ENCODE data around the gene MSMB. TPM values are rescaled to one million over a fixed set of nuclear protein-coding genes. Genes with fewer than 3 reads are reported as not detected.

Gene MSMB
- total and polyA plus RNA-seq, 8 donors = 19.0 to 130 (median 53.5) TPM; not detected in 4

GRCh38 chr10:46022978-46023702 lies 22.9 kb downstream of the MSMB start:
- Histone ChIP-seq H3K27me3 (no peaks in the 10 kb centered on the region), H3K36me3 (peaks cover 0 to 7% (median 0%) of the 10 kb centered on the region in 4 donors), H3K27ac (peak overlapping the region; percentile 78 to 93 (median 89)), H3K4me3 (peak overlapping the region; percentile 56 to 64 (median 58)), H3K4me1 (peaks cover 74 to 100% (median 92%) of the 10 kb centered on the region in 4 donors), H3K9me3 (no peaks in the 10 kb centered on the region)
- TF ChIP-seq POLR2AphosphoS5 (IDR thresholded peaks at IDR 0.05) (peak in 2 of 3 donors; percentile 43 to 61), CTCF (IDR thresholded peaks at IDR 0.05) (peak in 1 of 7 experiments; percentile 20), POLR2A (IDR thresholded peaks at IDR 0.05) (no peak), EP300 (IDR thresholded peaks at IDR 0.05) (no peak)
- intact Hi-C loops (cut with DNase I; ENCODE audit: low total_unique reads) = no loop called here
- DNase-seq = peak; percentile 91 to 96
- WGBS, 5 donors = 1 to 3% (median 1%) methylated on average over 26 to 49 of the region's 49 CpGs

GRCh38 chr10:46020344-46020657 lies 25.8 kb downstream of the MSMB start:
- WGBS, 5 donors = 50 to 72% (median 65%) methylated on average over 3 of the region's 3 CpGs
- DNase-seq = peak in 1 of 2 donors; percentile 6

GRCh38 chr10:46019569-46020343 lies 26.3 kb downstream of the MSMB start:
- WGBS, 5 donors = 58 to 67% (median 64%) methylated on average over 7 of the region's 7 CpGs
- Histone ChIP-seq H3K9me3 (no peaks in the 10 kb centered on the region), H3K27me3 (no peaks in the 10 kb centered on the region), H3K4me1 (peaks cover 50 to 99% (median 65%) of the 10 kb centered on the region in 4 donors), H3K4me3 (no peak overlapping the region), H3K36me3 (peaks cover 0 to 23% (median 18%) of the 10 kb centered on the region in 4 donors), H3K27ac (peak overlapping the region; percentile 14 to 93 (median 27))
- DNase-seq = peak in 1 of 2 donors; percentile 34
- TF ChIP-seq CTCF (IDR thresholded peaks at IDR 0.05) (no peak), POLR2A (IDR thresholded peaks at IDR 0.05) (no peak)
- intact Hi-C loops (cut with DNase I; ENCODE audit: low total_unique reads) = no loop called here

More at GRCh38 chr10:46020344-46020657, 25.8 kb downstream of the MSMB start:
- no peaks in the 10 kb centered on the region for H3K9me3 ChIP-seq
- intact Hi-C loops (cut with DNase I; ENCODE audit: low total_unique reads) = no loop called here
- no peak overlapping the region for H3K4me3 ChIP-seq
- TF ChIP-seq EP300 (IDR thresholded peaks at IDR 0.05) (no peak), CTCF (IDR thresholded peaks at IDR 0.05) (no peak), POLR2AphosphoS5 (IDR thresholded peaks at IDR 0.05) (no peak), POLR2A (IDR thresholded peaks at IDR 0.05) (no peak)
- no peaks in the 10 kb centered on the region for H3K27me3 ChIP-seq
- H3K4me1 ChIP-seq = peaks cover 55 to 99% (median 71%) of the 10 kb centered on the region in 4 donors
- H3K27ac ChIP-seq = peak overlapping the region in 4 of 5 donors; percentile 14 to 93 (median 39)
- peaks cover 0 to 18% (median 12%) of the 10 kb centered on the region in 4 donors for H3K36me3 ChIP-seq

GRCh38 chr10:46019177-46019528 lies 26.9 kb downstream of the MSMB start:
- no peak for TF ChIP-seq POLR2AphosphoS5 (IDR thresholded peaks at IDR 0.05)
- no peak for TF ChIP-seq CTCF (IDR thresholded peaks at IDR 0.05)
- TF ChIP-seq POLR2A (IDR thresholded peaks at IDR 0.05) = no peak
- TF ChIP-seq EP300 (IDR thresholded peaks at IDR 0.05) = no peak
- Histone ChIP-seq H3K27me3 (no peaks in the 10 kb centered on the region), H3K4me1 (peaks cover 44 to 98% (median 62%) of the 10 kb centered on the region in 4 donors), H3K9me3 (no peaks in the 10 kb centered on the region), H3K27ac (peak overlapping the region in 4 of 5 donors; percentile 17 to 93 (median 39)), H3K4me3 (no peak overlapping the region), H3K36me3 (peaks cover 5 to 29% (median 24%) of the 10 kb centered on the region in 4 donors)
- intact Hi-C loops (cut with DNase I; ENCODE audit: low total_unique reads) = no loop called here
- peak in 1 of 2 donors; percentile 5 for DNase-seq
- WGBS, 5 donors = 36 to 70% (median 63%) methylated on average over 3 of the region's 3 CpGs

Measured in stomach (tissue), 9 donors.